Endothelial cell of umbilical vein (primary cell): ENCODE results near the gene ZNF17. TPM values are rescaled to one million over a fixed set of nuclear protein-coding genes. Genes with fewer than 3 reads are reported as not detected.

Source experiments
- BruUV-seq: library from RNA; stranded (reverse); fragments of 400-500 nt; replicated peaks from 2 replicates; lab custom pipeline; 2021; lab: Mats Ljungman, UMichigan
- CTCF ChIA-PET: fragments of 300-600, 350-600 bp; sonication (Branson Sonifier 250); formaldehyde crosslinking; loops from one replicate; lab custom pipeline; 2021; ENCODE audit warnings: antibody characterized with exemption, inconsistent platforms; lab: Charles Lee
- POLR2A ChIA-PET: fragments of 300-600, 350-600 bp; sonication (Branson Sonifier 250); formaldehyde crosslinking; loops from one replicate; lab custom pipeline; 2021; ENCODE audit warnings: antibody characterized with exemption, inconsistent platforms; lab: Charles Lee
- DNase-seq: peaks from one replicate; pipeline ENCODE4 v3.0.0-alpha.2; 2011; ENCODE audit warnings: low read depth, low spot score
- FAIRE-seq: peaks from 2 replicates; lab custom pipeline; 2011; peaks lifted over from hg19 to GRCh38; lab: Jason Lieb, UNC
- H2AFZ ChIP-seq: 2 replicates; pipeline ENCODE4 v1.6.0; 2012; ENCODE audit warnings: low read depth, low read length, control low read depth, inconsistent platforms
- H3K27ac ChIP-seq: 2 replicates; pipeline ENCODE4 v1.5.1; 2011; ENCODE audit warnings: low read depth, mild to moderate bottlenecking, control low read depth, low read length, moderate library complexity; ENCODE audit not compliant: insufficient read depth
- H3K27me3 ChIP-seq, 2 experiments: 2 replicates each; pipeline versions ENCODE4 v1.6.0 to v1.6.1; 2011; ENCODE audit warnings: low read length in 2 of 2, mixed read lengths in 1 of 2; ENCODE audit not compliant: control insufficient read depth in 2 of 2, insufficient read depth in 2 of 2
- H3K36me3 ChIP-seq, 2 experiments: 2 replicates in 1 of 2; 3 replicates in 1 of 2; pipeline ENCODE4 v1.5.1; 2011; ENCODE audit warnings: low read length in 2 of 2, mild to moderate bottlenecking in 1 of 2, moderate library complexity in 1 of 2; ENCODE audit not compliant: control insufficient read depth in 2 of 2, insufficient read depth in 2 of 2; ENCODE audit errors: extremely low read depth in 1 of 2
- H3K4me1 ChIP-seq: 3 replicates; pipeline ENCODE4 v1.5.1; 2011; ENCODE audit warnings: mild to moderate bottlenecking, low read length; ENCODE audit not compliant: control insufficient read depth, insufficient read depth; ENCODE audit errors: extremely low read depth
- H3K4me2 ChIP-seq: 2 replicates; pipeline ENCODE4 v1.6.1; 2011; ENCODE audit warnings: low read length, control low read depth, mixed read lengths; ENCODE audit not compliant: insufficient read depth
- H3K4me3 ChIP-seq, 3 experiments: fragments of 200-600 bp in 1 of 3; sonication (generic), shearing (Covaris generic) in 1 of 3; replicated peaks in 1 of 3; 2 replicates each; pipeline ENCODE4 v1.5.1; 2011 to 2016; ENCODE audit warnings: control low read depth in 3 of 3, low read length in 3 of 3, mild to moderate bottlenecking in 2 of 3, inconsistent platforms in 1 of 3, low read depth in 1 of 3, moderate library complexity in 1 of 3; ENCODE audit not compliant: insufficient read depth in 1 of 3
- H3K79me2 ChIP-seq: 2 replicates; pipeline ENCODE4 v1.6.0; 2012; ENCODE audit warnings: low read length, inconsistent platforms; ENCODE audit not compliant: control insufficient read depth, insufficient read depth
- H3K9ac ChIP-seq: replicated peaks from 2 replicates; pipeline ENCODE3; 2011; ENCODE audit warnings: low read length, control low read depth; ENCODE audit not compliant: insufficient read depth; ENCODE audit errors: extremely low read depth
- H3K9me1 ChIP-seq: replicated peaks from 3 replicates; pipeline ENCODE4 v1.6.0; 2011; ENCODE audit warnings: mild to moderate bottlenecking, low read length; ENCODE audit not compliant: control insufficient read depth, insufficient read depth; ENCODE audit errors: extremely low read depth
- H3K9me3 ChIP-seq: replicated peaks from 2 replicates; pipeline ENCODE4 v1.5.1; 2012; ENCODE audit warnings: low read length, inconsistent platforms; ENCODE audit not compliant: control insufficient read depth, insufficient read depth
- H4K20me1 ChIP-seq: replicated peaks from 2 replicates; pipeline ENCODE3; 2011; ENCODE audit warnings: mild to moderate bottlenecking, low read length; ENCODE audit not compliant: control insufficient read depth, insufficient read depth; ENCODE audit errors: extremely low read depth
- EZH2 ChIP-seq: IDR thresholded peaks from 2 replicates; pipeline ENCODE4 v1.6.1; 2012; ENCODE audit warnings: borderline replicate concordance, low read depth, mild to moderate bottlenecking, moderate library complexity, low read length, inconsistent platforms; ENCODE audit not compliant: severe bottlenecking
- FOS ChIP-seq: IDR thresholded peaks from 2 replicates; pipeline ENCODE4 v1.6.1; 2011; ENCODE audit warnings: mild to moderate bottlenecking, low read length, moderate library complexity, borderline replicate concordance; ENCODE audit not compliant: insufficient read depth
- GATA2 ChIP-seq: IDR thresholded peaks from 2 replicates; pipeline ENCODE4 v1.7.0; 2011; ENCODE audit warnings: low read depth, mild to moderate bottlenecking, moderate library complexity, mixed read lengths, low read length; ENCODE audit not compliant: insufficient read length, insufficient read depth
- JUN ChIP-seq: IDR thresholded peaks from 2 replicates; pipeline ENCODE4 v1.6.1; 2011; ENCODE audit warnings: borderline replicate concordance, low read depth; ENCODE audit not compliant: insufficient read length, insufficient read depth
- MYC ChIP-seq: IDR thresholded peaks from one replicate; pipeline ENCODE4 v1.6.1; 2011; ENCODE audit warnings: mild to moderate bottlenecking, low read depth, low read length
- POLR2A ChIP-seq: IDR thresholded peaks from 2 replicates; pipeline ENCODE4 v1.6.1; 2012; ENCODE audit warnings: low read depth, mild to moderate bottlenecking, control low read depth, low read length
- POLR2AphosphoS5 ChIP-seq: IDR thresholded peaks from 2 replicates; pipeline ENCODE4 v1.6.1; 2012; ENCODE audit warnings: low read depth, mild to moderate bottlenecking, control low read depth, low read length, moderate library complexity; ENCODE audit not compliant: insufficient read depth
- dilution Hi-C: fragments of 300-500 bp; cut with MboI; formaldehyde crosslinking; loops from one replicate; pipeline ENCODE4 v1.15.0; 2019; ENCODE audit warnings: low sequenced_read_pairs; ENCODE audit not compliant: extremely low pct_ligation_motif_present
- intact Hi-C: fragments of 100-400 bp; cut with micrococcal nuclease; formaldehyde crosslinking; loops from one replicate; pipeline ENCODE4 v1.10.0; 2022
- polyA plus RNA-seq, 4 experiments: library from polyadenylated mRNA; depleted of rRNA in 3 of 4; stranded (reverse) in 3 of 4; unstranded in 1 of 4; fragments of >200 nt; gene quantifications; 2 replicates each; pipeline versions ENCODE4 v1.2.1 to v1.2.3, GENCODE V29; 2011 to 2012; ENCODE audit warnings: missing spikeins in 1 of 4
- total RNA-seq: library from RNA; stranded (reverse); gene quantifications from 2 replicates; pipeline ENCODE4 v1.2.3, GENCODE V29; 2021
- TF ChIP-seq, protein P1 (sequence below), 2 donors: IDR thresholded peaks; 1 replicate in 1 of 2; 2 replicates in 1 of 2; pipeline ENCODE4 v1.5.1; 2011; ENCODE audit warnings: low read length in 2 of 2, mild to moderate bottlenecking in 2 of 2, moderate library complexity in 2 of 2, control low read depth in 1 of 2, inconsistent platforms in 1 of 2, low read depth in 1 of 2; ENCODE audit not compliant: insufficient read depth in 1 of 2; ENCODE audit errors: extremely low read depth in 1 of 2
- TF ChIP-seq, protein P2 (sequence below): IDR thresholded peaks from 2 replicates; pipeline ENCODE4 v1.6.1; 2011; ENCODE audit not compliant: insufficient read depth, insufficient read length

Gene ZNF17
- total and polyA plus RNA-seq, 2 donors (not counting 3 experiments of a cell fraction or from before 2014, with no cell fraction given) = 2.4 to 6.4 TPM

DNA sequence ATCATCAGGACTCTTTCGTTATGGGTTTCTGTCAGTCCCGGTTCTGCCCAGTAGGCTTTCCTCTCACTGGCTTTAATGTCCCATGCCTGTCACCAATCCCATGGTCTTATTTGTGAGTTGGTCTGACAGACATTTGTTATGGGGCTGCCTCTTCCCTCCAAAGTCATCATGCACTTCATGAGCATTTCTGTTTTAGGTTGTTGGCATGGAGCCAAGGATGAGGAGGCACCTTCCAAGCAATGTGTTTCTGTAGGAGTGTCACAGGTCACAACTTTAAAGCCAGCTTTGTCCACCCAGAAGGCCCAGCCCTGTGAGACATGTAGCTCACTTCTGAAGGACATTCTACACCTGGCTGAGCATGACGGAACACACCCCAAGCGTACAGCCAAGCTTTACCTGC, 8.5 kb downstream of the ZNF17 start:
- ChIA-PET POLR2A (no interaction called here), CTCF (no interaction called here)
- intact Hi-C loops = loop anchor here (10.0 kb wide), 1 partner anchor 145 kb away; no protein-coding TSS in a partner anchor
- no peaks in the 10 kb centered on the region for H3K9me1 ChIP-seq
- no peak for FAIRE-seq
- dilution Hi-C loops = no loop called here
- H3K79me2 ChIP-seq = no peaks in the 10 kb centered on the region
- H3K27me3 ChIP-seq = no peaks in the 10 kb centered on the region
- no peak for TF ChIP-seq POLR2A
- no peak overlapping the region for H3K27ac ChIP-seq
- H3K4me1 ChIP-seq = no peaks in the 10 kb centered on the region
- H3K36me3 ChIP-seq = peaks cover 4 to 23% of the 10 kb centered on the region in 2 experiments
- H3K4me2 ChIP-seq = no peak overlapping the region
- peaks cover 3% of the 10 kb centered on the region for H3K9me3 ChIP-seq
- H3K4me3 ChIP-seq = no peak overlapping the region
- no peak overlapping the region for H3K9ac ChIP-seq
- DNase-seq = no peak
- H2AFZ ChIP-seq = no peak overlapping the region
- H4K20me1 ChIP-seq = no peaks in the 10 kb centered on the region
- BruUV-seq = no TSS peak

DNA sequence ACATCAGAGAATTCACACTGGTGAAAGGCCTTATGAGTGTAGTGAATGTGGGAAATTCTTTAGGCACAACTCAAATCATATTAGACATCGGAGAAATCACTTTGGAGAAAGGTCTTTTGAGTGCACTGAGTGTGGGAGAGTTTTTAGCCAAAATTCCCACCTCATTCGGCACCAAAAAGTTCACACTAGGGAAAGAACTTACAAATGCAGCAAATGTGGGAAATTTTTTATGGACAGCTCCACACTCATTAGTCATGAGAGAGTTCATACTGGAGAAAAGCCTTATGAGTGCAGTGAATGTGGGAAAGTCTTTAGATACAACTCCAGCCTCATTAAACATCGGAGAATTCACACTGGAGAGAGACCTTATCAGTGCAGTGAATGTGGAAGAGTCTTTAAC, 10.1 kb downstream of the ZNF17 start:
- Histone ChIP-seq H4K20me1 (no peaks in the 10 kb centered on the region), H3K4me1 (no peaks in the 10 kb centered on the region), H3K9me3 (peaks cover 3% of the 10 kb centered on the region), H3K27me3 (no peaks in the 10 kb centered on the region), H3K79me2 (no peaks in the 10 kb centered on the region), H2AFZ (no peak overlapping the region), H3K4me2 (no peak overlapping the region), H3K4me3 (no peak overlapping the region), H3K27ac (no peak overlapping the region), H3K9me1 (no peaks in the 10 kb centered on the region), H3K36me3 (peaks cover 4 to 23% of the 10 kb centered on the region in 2 experiments), H3K9ac (no peak overlapping the region)
- ChIA-PET CTCF (no interaction called here), POLR2A (no interaction called here)
- no peak for FAIRE-seq
- TF ChIP-seq, protein P1, sequence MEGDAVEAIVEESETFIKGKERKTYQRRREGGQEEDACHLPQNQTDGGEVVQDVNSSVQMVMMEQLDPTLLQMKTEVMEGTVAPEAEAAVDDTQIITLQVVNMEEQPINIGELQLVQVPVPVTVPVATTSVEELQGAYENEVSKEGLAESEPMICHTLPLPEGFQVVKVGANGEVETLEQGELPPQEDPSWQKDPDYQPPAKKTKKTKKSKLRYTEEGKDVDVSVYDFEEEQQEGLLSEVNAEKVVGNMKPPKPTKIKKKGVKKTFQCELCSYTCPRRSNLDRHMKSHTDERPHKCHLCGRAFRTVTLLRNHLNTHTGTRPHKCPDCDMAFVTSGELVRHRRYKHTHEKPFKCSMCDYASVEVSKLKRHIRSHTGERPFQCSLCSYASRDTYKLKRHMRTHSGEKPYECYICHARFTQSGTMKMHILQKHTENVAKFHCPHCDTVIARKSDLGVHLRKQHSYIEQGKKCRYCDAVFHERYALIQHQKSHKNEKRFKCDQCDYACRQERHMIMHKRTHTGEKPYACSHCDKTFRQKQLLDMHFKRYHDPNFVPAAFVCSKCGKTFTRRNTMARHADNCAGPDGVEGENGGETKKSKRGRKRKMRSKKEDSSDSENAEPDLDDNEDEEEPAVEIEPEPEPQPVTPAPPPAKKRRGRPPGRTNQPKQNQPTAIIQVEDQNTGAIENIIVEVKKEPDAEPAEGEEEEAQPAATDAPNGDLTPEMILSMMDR (IDR thresholded peaks at IDR 0.05; ENCODE audit: extremely low read depth in 1 of 2, insufficient read depth in 1 of 2, low read depth in 1 of 2, low read length in 2 of 2) = no peak
- no peak for TF ChIP-seq GATA2
- TF ChIP-seq JUN = no peak
- TF ChIP-seq POLR2A = no peak
- TF ChIP-seq FOS = no peak
- TF ChIP-seq EZH2 = no peak
- TF ChIP-seq, protein P2, sequence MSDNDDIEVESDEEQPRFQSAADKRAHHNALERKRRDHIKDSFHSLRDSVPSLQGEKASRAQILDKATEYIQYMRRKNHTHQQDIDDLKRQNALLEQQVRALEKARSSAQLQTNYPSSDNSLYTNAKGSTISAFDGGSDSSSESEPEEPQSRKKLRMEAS = no peak
- TF ChIP-seq MYC = no peak
- no peak for TF ChIP-seq POLR2AphosphoS5
- intact Hi-C loops (no loop called here), dilution Hi-C loops (no loop called here)
- no peak for DNase-seq
- no TSS peak for BruUV-seq
